H1 (cell line): ENCODE measurements around the gene PCNX4. TPM values are rescaled to one million over a fixed set of nuclear protein-coding genes. Genes with fewer than 3 reads are reported as not detected.

ENCODE experiments used
- CTCF ChIA-PET: fragments of 300-600 bp; sonication (Branson Sonifier 250); formaldehyde crosslinking; loops from one replicate; lab custom pipeline; 2021; ENCODE audit not compliant: partially characterized antibody; lab: Charles Lee
- POLR2A ChIA-PET: fragments of 300-600 bp; sonication (Branson Sonifier 250); formaldehyde crosslinking; loops from one replicate; lab custom pipeline; 2021; ENCODE audit warnings: inconsistent platforms; ENCODE audit not compliant: partially characterized antibody; lab: Charles Lee
- DNase-seq, 2 experiments: peaks; one replicate each; pipeline versions ENCODE4 v3.0.0 to v3.0.0-alpha.2; 2010 to 2022; ENCODE audit warnings: low spot score in 2 of 2, low read depth in 1 of 2, mixed read lengths in 1 of 2
- FAIRE-seq: peaks from 2 replicates; lab custom pipeline; 2011; peaks lifted over from hg19 to GRCh38; lab: Jason Lieb, UNC
- H2AFZ ChIP-seq: 2 replicates; pipeline ENCODE4 v1.8.1; 2012; ENCODE audit warnings: low read length, inconsistent platforms
- H2AK5ac ChIP-seq: 2 replicates; pipeline ENCODE4 v1.6.1; 2013; ENCODE audit warnings: low read depth, low read length
- H2BK120ac ChIP-seq: replicated peaks from 2 replicates; pipeline ENCODE3; 2013; ENCODE audit warnings: low read depth, low read length, inconsistent platforms
- H2BK12ac ChIP-seq: 2 replicates; pipeline ENCODE4 v1.6.1; 2013; ENCODE audit warnings: low read depth, low read length
- H2BK15ac ChIP-seq: 2 replicates; pipeline ENCODE4 v1.6.1; 2013; ENCODE audit warnings: low read length
- H2BK20ac ChIP-seq: 2 replicates; pipeline ENCODE4 v1.6.1; 2013; ENCODE audit warnings: low read length
- H2BK5ac ChIP-seq: 2 replicates; pipeline ENCODE4 v1.6.1; 2013; ENCODE audit warnings: low read depth, low read length
- H3K14ac ChIP-seq: 2 replicates; pipeline ENCODE4 v1.6.1; 2013; ENCODE audit warnings: inconsistent platforms; ENCODE audit not compliant: insufficient read length
- H3K18ac ChIP-seq: 2 replicates; pipeline ENCODE4 v1.6.1; 2013; ENCODE audit warnings: low read length; ENCODE audit errors: extremely low read depth
- H3K23ac ChIP-seq: 2 replicates; pipeline ENCODE4 v1.6.1; 2013; ENCODE audit warnings: inconsistent platforms; ENCODE audit not compliant: insufficient read length
- H3K23me2 ChIP-seq: 2 replicates; pipeline ENCODE4 v1.6.1; 2013; ENCODE audit warnings: low read depth, low read length
- H3K27ac ChIP-seq: 2 replicates; pipeline ENCODE4 v1.6.1; 2011; ENCODE audit warnings: low read depth, low read length, inconsistent platforms
- H3K27me3 ChIP-seq, 4 experiments: replicated peaks in 1 of 4; 1 replicate in 1 of 4; 2 replicates in 3 of 4; pipeline versions ENCODE4 v1.6.1 to v1.8.1; 2011 to 2013; ENCODE audit warnings: low read length in 3 of 4, mild to moderate bottlenecking in 3 of 4, inconsistent platforms in 2 of 4, mixed read lengths in 2 of 4, moderate library complexity in 1 of 4; ENCODE audit not compliant: control insufficient read depth in 3 of 4, insufficient read depth in 3 of 4; ENCODE audit errors: extremely low read depth in 1 of 4
- H3K36me3 ChIP-seq, 4 experiments: 2 replicates each; pipeline versions ENCODE4 v1.6.1 to v1.8.1; 2011 to 2013; ENCODE audit warnings: mild to moderate bottlenecking in 4 of 4, low read length in 3 of 4, moderate library complexity in 2 of 4, control low read depth in 1 of 4, inconsistent platforms in 1 of 4; ENCODE audit not compliant: insufficient read depth in 4 of 4, control insufficient read depth in 2 of 4
- H3K4ac ChIP-seq: replicated peaks from 2 replicates; pipeline ENCODE3; 2013; ENCODE audit warnings: low read length, low read depth, mixed read lengths, inconsistent platforms; ENCODE audit not compliant: insufficient read length
- H3K4me1 ChIP-seq, 4 experiments: replicated peaks in 1 of 4; 1 replicate in 1 of 4; 2 replicates in 3 of 4; pipeline versions ENCODE4 v1.6.1 to v1.8.1; 2011 to 2013; ENCODE audit warnings: low read length in 3 of 4, inconsistent platforms in 2 of 4, mixed read lengths in 1 of 4; ENCODE audit not compliant: insufficient read depth in 4 of 4, control insufficient read depth in 3 of 4
- H3K4me2 ChIP-seq, 2 experiments: 2 replicates each; pipeline versions ENCODE4 v1.6.1 to v1.8.1; 2011 to 2013; ENCODE audit warnings: low read depth in 2 of 2, low read length in 2 of 2, control low read depth in 1 of 2, inconsistent platforms in 1 of 2, mild to moderate bottlenecking in 1 of 2; ENCODE audit not compliant: insufficient read depth in 1 of 2
- H3K4me3 ChIP-seq, 4 experiments: fragments of 200-600, 300-600 bp in 1 of 4; sonication (generic), shearing (Covaris generic), sonication (Bioruptor Twin) in 1 of 4; 2 replicates each; pipeline versions ENCODE4 v1.5.1 to v1.8.1; 2011 to 2016; ENCODE audit warnings: low read length in 4 of 4, low read depth in 3 of 4, control low read depth in 2 of 4, inconsistent platforms in 2 of 4, mild to moderate bottlenecking in 2 of 4, mixed read lengths in 1 of 4, moderate library complexity in 1 of 4; ENCODE audit not compliant: insufficient read depth in 2 of 4; ENCODE audit errors: extremely low read depth in 1 of 4
- H3K56ac ChIP-seq: replicated peaks from 2 replicates; pipeline ENCODE3; 2013; ENCODE audit warnings: low read depth, mild to moderate bottlenecking, mixed read lengths, low read length, inconsistent platforms; ENCODE audit not compliant: insufficient read length
- H3K79me1 ChIP-seq: 2 replicates; pipeline ENCODE4 v1.6.1; 2013; ENCODE audit warnings: low read depth, low read length, control low read depth
- H3K79me2 ChIP-seq, 2 experiments: 2 replicates each; pipeline versions ENCODE4 v1.6.1 to v1.8.1; 2012 to 2013; ENCODE audit warnings: low read length in 2 of 2, mild to moderate bottlenecking in 2 of 2, inconsistent platforms in 1 of 2; ENCODE audit not compliant: insufficient read depth in 2 of 2, control insufficient read depth in 1 of 2
- H3K9ac ChIP-seq, 4 experiments: replicated peaks in 1 of 4; 1 replicate in 1 of 4; 2 replicates in 3 of 4; pipeline versions ENCODE4 v1.6.1 to v1.8.1; 2011 to 2013; ENCODE audit warnings: low read depth in 3 of 4, low read length in 3 of 4, control low read depth in 2 of 4, mild to moderate bottlenecking in 2 of 4, moderate library complexity in 2 of 4, inconsistent platforms in 1 of 4; ENCODE audit errors: extremely low read depth in 1 of 4
- H3K9me3 ChIP-seq, 2 experiments: 2 replicates each; pipeline versions ENCODE4 v1.6.1 to v1.8.1; 2012 to 2013; ENCODE audit warnings: mild to moderate bottlenecking in 2 of 2, moderate library complexity in 2 of 2, control low read depth in 1 of 2, inconsistent platforms in 1 of 2, low read depth in 1 of 2, low read length in 1 of 2, mixed read lengths in 1 of 2; ENCODE audit not compliant: insufficient read depth in 2 of 2
- H4K20me1 ChIP-seq, 2 experiments: replicated peaks in 1 of 2; 2 replicates each; pipeline versions ENCODE3 to v1.8.1; 2011 to 2013; ENCODE audit warnings: inconsistent platforms in 2 of 2, low read length in 2 of 2, mild to moderate bottlenecking in 1 of 2; ENCODE audit not compliant: insufficient read depth in 2 of 2, control insufficient read depth in 1 of 2
- H4K5ac ChIP-seq: 2 replicates; pipeline ENCODE4 v1.6.1; 2013; ENCODE audit warnings: low read length, low read depth, mixed read lengths, inconsistent platforms; ENCODE audit not compliant: insufficient read length
- H4K8ac ChIP-seq: 2 replicates; pipeline ENCODE4 v1.8.0; 2013; ENCODE audit warnings: mild to moderate bottlenecking, moderate library complexity, low read length, inconsistent platforms; ENCODE audit not compliant: insufficient read depth; ENCODE audit errors: extremely low read depth
- H4K91ac ChIP-seq: replicated peaks from 2 replicates; pipeline ENCODE3; 2013; ENCODE audit warnings: low read length, mixed read lengths, inconsistent platforms; ENCODE audit not compliant: insufficient read length
- CBX5 ChIP-seq: fragments of 300-800, 300-1000 bp; sonication (generic); IDR thresholded peaks from 2 replicates; pipeline ENCODE4 v1.7.1; 2016; ENCODE audit warnings: antibody characterized with exemption, low read length, low read depth
- CEBPB ChIP-seq: IDR thresholded peaks from 2 replicates; pipeline ENCODE4 v1.6.1; 2012; ENCODE audit warnings: low read depth, low read length
- MAX ChIP-seq: IDR thresholded peaks from 2 replicates; pipeline ENCODE4 v1.6.1; 2012; ENCODE audit warnings: inconsistent platforms
- POU5F1 ChIP-seq: IDR thresholded peaks from 2 replicates; pipeline ENCODE4 v1.6.1; 2011; ENCODE audit warnings: low read depth, mild to moderate bottlenecking, low read length, moderate library complexity
- WGBS, 2 experiments: shearing (Covaris generic) in 1 of 2; methylation state at CpG; one replicate each; pipeline versions ENCODE4 v1.1.6 to v1.1.7; 2013 to 2015; ENCODE audit warnings: low lambda C conversion rate in 2 of 2, mixed read lengths in 2 of 2, inconsistent platforms in 1 of 2, low coverage in 1 of 2, missing lambda C conversion rate in 1 of 2; ENCODE audit not compliant: insufficient replicate concordance in 2 of 2, insufficient coverage in 1 of 2, insufficient read length in 1 of 2; ENCODE audit errors: extremely low coverage in 1 of 2, missing lambda C conversion rate in 1 of 2; 5-methylcytosine and 5-hydroxymethylcytosine counted together
- polyA plus RNA-seq, 7 experiments: library from polyadenylated mRNA; depleted of rRNA in 3 of 7; stranded (reverse) in 5 of 7; unstranded in 2 of 7; fragments of >200 nt in 5 of 7; fragments of 200-250 nt in 2 of 7; gene quantifications; 1 replicate in 5 of 7; 2 replicates in 1 of 7; 4 replicates in 1 of 7; pipeline versions ENCODE4 v1.2.1 to v1.2.3, GENCODE V29; 2011 to 2013; ENCODE audit warnings: missing spikeins in 2 of 7, mixed read lengths in 2 of 7
- total RNA-seq: library from RNA; stranded (reverse); fragmentation: NEBNext Ultra II Directional; extraction: Animal tissue kit (Norgen Biotek cat#: 25700); gene quantifications from 2 replicates; pipeline ENCODE4 v1.2.1, GENCODE V29; 2021

The PCNX4 gene
- total and polyA plus RNA-seq, 2 of the 8 experiments (the other 6 are each of a cell fraction or from before 2014, with no cell fraction given), result 28.4 to 35.5 TPM

GRCh38 chr14:60087668-60088067, 4.1 kb upstream of the PCNX4 start:
- H3K23ac ChIP-seq, result no peak overlapping the region
- H3K4me2 ChIP-seq, result no peak overlapping the region
- H3K36me3 ChIP-seq, result no peaks in the 10 kb centered on the region
- H2BK5ac ChIP-seq, result no peak overlapping the region
- H3K4me3 ChIP-seq, result no peak overlapping the region
- H3K79me2 ChIP-seq, result peaks cover 0 to 3% of the 10 kb centered on the region in 2 experiments; a peak in 2 of 4 replicates
- no peak overlapping the region for H3K4ac ChIP-seq
- H3K18ac ChIP-seq, result no peak overlapping the region
- no peak overlapping the region for H2AFZ ChIP-seq
- H3K27me3 ChIP-seq, result no peaks in the 10 kb centered on the region
- POLR2A ChIA-PET, result no interaction called here
- no peak overlapping the region for H3K9ac ChIP-seq
- 85% methylated on average over 3 of the region's 3 CpGs; no CpG with 5 or more reads in 1 of the 2 experiments for WGBS, 2 experiments
- H4K8ac ChIP-seq, result no peak overlapping the region; the same call in 1 of the 2 replicates
- CTCF ChIA-PET, result interaction anchor here (1.2 kb wide), 1 partner anchor 96 kb away, joined by 3 read pairs; no protein-coding TSS in a partner anchor
- H4K5ac ChIP-seq, result no peak overlapping the region
- H2BK120ac ChIP-seq, result no peak overlapping the region
- no peak overlapping the region for H3K14ac ChIP-seq
- no peak overlapping the region for H2BK15ac ChIP-seq
- H2BK12ac ChIP-seq, result no peak overlapping the region
- no peaks in the 10 kb centered on the region for H3K9me3 ChIP-seq
- FAIRE-seq, result no peak
- no peak overlapping the region for H4K91ac ChIP-seq
- no peak overlapping the region for H2AK5ac ChIP-seq
- no peak overlapping the region for H3K27ac ChIP-seq
- H3K23me2 ChIP-seq, result peaks cover 7% of the 10 kb centered on the region; the same call in 1 of the 2 replicates
- no peaks in the 10 kb centered on the region for H4K20me1 ChIP-seq
- no peak for DNase-seq
- H2BK20ac ChIP-seq, result no peak overlapping the region
- H3K56ac ChIP-seq, result no peak overlapping the region
- no peaks in the 10 kb centered on the region for H3K79me1 ChIP-seq
- H3K4me1 ChIP-seq, result no peaks in the 10 kb centered on the region
- no peak for TF ChIP-seq CEBPB
- TF ChIP-seq POU5F1, result no peak
- no peak for TF ChIP-seq MAX
- TF ChIP-seq CBX5, result no peak
